Caco-2 (cell line): ENCODE measurements around the gene SPARC. TPM values are rescaled to one million over a fixed set of nuclear protein-coding genes. Genes with fewer than 3 reads are reported as not detected.

Experiments used
- BruUV-seq: library from RNA; stranded (reverse); fragments of 400-500 nt; replicated peaks from 2 replicates; lab custom pipeline; 2021; lab: Mats Ljungman, UMichigan
- CTCF ChIA-PET: fragments of 300-600 bp; sonication (Branson Sonifier 250); formaldehyde crosslinking; loops from one replicate; lab custom pipeline; 2022; ENCODE audit warnings: antibody characterized with exemption; lab: Charles Lee
- POLR2A ChIA-PET: fragments of 300-600 bp; sonication (Branson Sonifier 250); formaldehyde crosslinking; loops from one replicate; lab custom pipeline; 2022; ENCODE audit warnings: antibody characterized with exemption; lab: Charles Lee
- DNase-seq, 2 experiments: peaks; one replicate each; pipeline versions ENCODE4 v3.0.0 to v3.0.0-alpha.2; 2020 to 2022
- H3K27me3 ChIP-seq: replicated peaks from 2 replicates; pipeline ENCODE4 v1.6.0; 2011; ENCODE audit warnings: low read length; ENCODE audit not compliant: control insufficient read depth, insufficient read depth
- H3K36me3 ChIP-seq: 2 replicates; pipeline ENCODE4 v1.5.1; 2011; ENCODE audit warnings: low read length; ENCODE audit not compliant: control insufficient read depth, insufficient read depth
- H3K4me1 ChIP-seq: fragments of 250-450 bp; sonication (Bioruptor Pico); 2 replicates; pipeline ENCODE4 v1.5.1; 2020; ENCODE audit warnings: mild to moderate bottlenecking
- H3K4me3 ChIP-seq: 2 replicates; pipeline ENCODE4 v1.5.1; 2011; ENCODE audit warnings: low read depth, mild to moderate bottlenecking, control low read depth, low read length
- H3K9me3 ChIP-seq: fragments of 250-450 bp; sonication (Bioruptor Pico); 2 replicates; pipeline ENCODE4 v1.5.1; 2020; ENCODE audit warnings: mild to moderate bottlenecking, moderate library complexity
- H3K27ac Mint-ChIP-seq: one replicate; pipeline ENCODE4 v1.8.0; 2022; ENCODE audit warnings: mixed read lengths; ENCODE audit not compliant: unreplicated experiment
- H3K27me3 Mint-ChIP-seq: one replicate; pipeline ENCODE4 v1.8.0; 2022; ENCODE audit warnings: mixed read lengths; ENCODE audit not compliant: insufficient read depth, unreplicated experiment
- H3K36me3 Mint-ChIP-seq: one replicate; pipeline ENCODE4 v1.8.0; 2022; ENCODE audit warnings: mild to moderate bottlenecking, mixed read lengths; ENCODE audit not compliant: insufficient read depth, unreplicated experiment
- H3K4me1 Mint-ChIP-seq: one replicate; pipeline ENCODE4 v1.8.0; 2022; ENCODE audit warnings: low read depth, mixed read lengths; ENCODE audit not compliant: unreplicated experiment
- H3K4me3 Mint-ChIP-seq: one replicate; pipeline ENCODE4 v1.8.0; 2022; ENCODE audit warnings: mild to moderate bottlenecking, moderate library complexity, mixed read lengths; ENCODE audit not compliant: unreplicated experiment
- H3K9me3 Mint-ChIP-seq: one replicate; pipeline ENCODE4 v1.8.0; 2022; ENCODE audit warnings: mixed read lengths; ENCODE audit not compliant: unreplicated experiment
- intact Hi-C: fragments of 100-400 bp; cut with micrococcal nuclease; formaldehyde crosslinking; loops from one replicate; pipeline ENCODE4 v1.10.0; 2022; ENCODE audit not compliant: unreplicated experiment
- total RNA-seq: library from RNA; stranded (reverse); gene quantifications from 2 replicates; pipeline ENCODE4 v1.2.3, GENCODE V29; 2022
- TF ChIP-seq, protein P1 (sequence below), 2 experiments: fragments of 200-600 bp in 1 of 2; IDR thresholded peaks; 1 replicate in 1 of 2; 2 replicates in 1 of 2; pipeline versions ENCODE4 v1.5.1 to v1.8.0; 2011 to 2022; ENCODE audit warnings: antibody characterized with exemption in 1 of 2, control low read depth in 1 of 2, inconsistent platforms in 1 of 2, low read depth in 1 of 2, low read length in 1 of 2, mild to moderate bottlenecking in 1 of 2, moderate library complexity in 1 of 2; ENCODE audit not compliant: insufficient read depth in 1 of 2, severe bottlenecking in 1 of 2, unreplicated experiment in 1 of 2

The SPARC gene
- total RNA-seq, 1 experiment from 2014 or later: 22.7 TPM

DNA sequence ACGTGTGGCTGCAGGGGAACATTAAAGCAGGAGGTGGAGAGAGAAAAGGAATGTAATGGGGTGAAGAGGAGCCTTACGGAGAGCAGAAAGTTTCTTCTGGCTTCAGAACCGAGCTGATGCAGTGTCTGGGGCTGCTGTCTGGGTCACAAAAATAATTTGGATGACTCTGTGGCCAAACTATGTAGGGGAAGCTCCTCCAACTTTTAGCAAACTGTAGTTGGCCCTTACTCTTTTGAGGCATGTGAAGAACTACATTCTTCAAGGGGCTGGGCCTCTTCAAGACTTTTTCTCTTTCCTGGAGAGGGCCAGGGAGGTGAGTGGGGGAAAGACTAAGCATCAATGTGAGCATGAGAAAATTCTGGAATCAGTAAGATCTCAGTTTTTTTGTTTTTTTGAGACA, 31.9 kb upstream of the SPARC start:
- no TSS peak for BruUV-seq
- no peak for DNase-seq
- H3K4me1 Mint-ChIP-seq: no peaks in the 10 kb centered on the region
- ChIA-PET CTCF (no interaction called here), POLR2A (no interaction called here)
- H3K36me3 ChIP-seq: no peaks in the 10 kb centered on the region
- TF ChIP-seq, protein P1, sequence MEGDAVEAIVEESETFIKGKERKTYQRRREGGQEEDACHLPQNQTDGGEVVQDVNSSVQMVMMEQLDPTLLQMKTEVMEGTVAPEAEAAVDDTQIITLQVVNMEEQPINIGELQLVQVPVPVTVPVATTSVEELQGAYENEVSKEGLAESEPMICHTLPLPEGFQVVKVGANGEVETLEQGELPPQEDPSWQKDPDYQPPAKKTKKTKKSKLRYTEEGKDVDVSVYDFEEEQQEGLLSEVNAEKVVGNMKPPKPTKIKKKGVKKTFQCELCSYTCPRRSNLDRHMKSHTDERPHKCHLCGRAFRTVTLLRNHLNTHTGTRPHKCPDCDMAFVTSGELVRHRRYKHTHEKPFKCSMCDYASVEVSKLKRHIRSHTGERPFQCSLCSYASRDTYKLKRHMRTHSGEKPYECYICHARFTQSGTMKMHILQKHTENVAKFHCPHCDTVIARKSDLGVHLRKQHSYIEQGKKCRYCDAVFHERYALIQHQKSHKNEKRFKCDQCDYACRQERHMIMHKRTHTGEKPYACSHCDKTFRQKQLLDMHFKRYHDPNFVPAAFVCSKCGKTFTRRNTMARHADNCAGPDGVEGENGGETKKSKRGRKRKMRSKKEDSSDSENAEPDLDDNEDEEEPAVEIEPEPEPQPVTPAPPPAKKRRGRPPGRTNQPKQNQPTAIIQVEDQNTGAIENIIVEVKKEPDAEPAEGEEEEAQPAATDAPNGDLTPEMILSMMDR (IDR thresholded peaks at IDR 0.05; ENCODE audit: insufficient read depth in 1 of 2, low read depth in 1 of 2, low read length in 1 of 2, severe bottlenecking in 1 of 2, unreplicated experiment in 1 of 2): no peak
- intact Hi-C loops: loop anchor here (1.0 kb wide), 1 partner anchor 59 kb away; no protein-coding TSS in a partner anchor
- no peak overlapping the region for H3K27ac Mint-ChIP-seq
- H3K27me3 ChIP-seq: no peaks in the 10 kb centered on the region
- H3K9me3 Mint-ChIP-seq: no peaks in the 10 kb centered on the region
- no peak overlapping the region for H3K4me3 ChIP-seq
- H3K9me3 ChIP-seq: no peaks in the 10 kb centered on the region
- no peaks in the 10 kb centered on the region for H3K27me3 Mint-ChIP-seq
- no peak overlapping the region for H3K4me3 Mint-ChIP-seq
- no peaks in the 10 kb centered on the region for H3K36me3 Mint-ChIP-seq
- no peaks in the 10 kb centered on the region for H3K4me1 ChIP-seq

DNA sequence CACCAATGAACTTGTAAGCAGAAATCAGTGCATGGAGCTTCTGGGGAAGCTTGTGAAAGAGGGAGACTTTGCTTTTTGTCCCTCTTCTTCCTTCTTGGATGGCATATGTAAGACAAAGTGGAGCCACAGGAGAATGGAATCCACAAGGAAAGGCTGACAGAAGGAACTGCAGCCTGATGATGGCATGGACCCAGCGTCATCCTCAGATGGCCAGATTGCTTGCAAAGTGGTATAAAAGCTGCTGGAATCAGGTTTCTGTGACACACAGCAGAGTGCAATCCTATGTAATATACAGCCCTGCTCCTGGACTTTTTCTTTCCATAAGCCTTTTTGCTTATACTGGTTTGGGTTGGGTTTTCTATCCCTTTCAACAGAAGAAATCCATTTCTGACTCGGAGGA, 31.4 kb upstream of the SPARC start:
- no peaks in the 10 kb centered on the region for H3K27me3 Mint-ChIP-seq
- H3K9me3 Mint-ChIP-seq: no peaks in the 10 kb centered on the region
- intact Hi-C loops: no loop called here
- no peak overlapping the region for H3K4me3 Mint-ChIP-seq
- ChIA-PET CTCF (no interaction called here), POLR2A (no interaction called here)
- DNase-seq: no peak
- no peak overlapping the region for H3K27ac Mint-ChIP-seq
- Histone ChIP-seq H3K4me3 (no peak overlapping the region), H3K9me3 (no peaks in the 10 kb centered on the region), H3K4me1 (no peaks in the 10 kb centered on the region), H3K36me3 (no peaks in the 10 kb centered on the region), H3K27me3 (no peaks in the 10 kb centered on the region)
- no peaks in the 10 kb centered on the region for H3K36me3 Mint-ChIP-seq
- BruUV-seq: no TSS peak
- no peaks in the 10 kb centered on the region for H3K4me1 Mint-ChIP-seq
- TF ChIP-seq, protein P1 (IDR thresholded peaks at IDR 0.05; ENCODE audit: insufficient read depth in 1 of 2, low read depth in 1 of 2, low read length in 1 of 2, severe bottlenecking in 1 of 2, unreplicated experiment in 1 of 2): no peak

DNA sequence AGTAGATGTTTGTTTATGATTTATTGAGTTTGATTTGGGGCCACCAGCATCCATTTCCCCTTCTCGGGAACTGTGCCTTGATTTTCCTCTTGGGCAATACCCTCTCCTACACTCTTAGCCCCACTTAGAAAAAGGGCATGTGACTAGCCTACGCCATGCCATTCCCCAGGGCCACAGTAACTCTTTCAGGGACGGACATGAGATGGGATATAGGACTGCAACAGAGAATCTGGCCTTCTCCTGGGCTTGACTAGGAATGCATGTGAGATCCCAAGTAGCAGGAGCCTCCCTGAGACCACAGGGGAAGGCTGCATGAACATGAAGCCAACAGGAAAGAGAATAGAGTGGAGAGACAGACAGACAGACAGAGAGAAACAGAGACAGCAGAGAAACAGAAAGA, 30.7 kb upstream of the SPARC start:
- H3K4me1 Mint-ChIP-seq: no peaks in the 10 kb centered on the region
- ChIA-PET CTCF (no interaction called here), POLR2A (no interaction called here)
- no peaks in the 10 kb centered on the region for H3K27me3 ChIP-seq
- no peak overlapping the region for H3K4me3 Mint-ChIP-seq
- no peak for DNase-seq
- BruUV-seq: no TSS peak
- H3K36me3 Mint-ChIP-seq: no peaks in the 10 kb centered on the region
- H3K4me3 ChIP-seq: no peak overlapping the region
- H3K4me1 ChIP-seq: no peaks in the 10 kb centered on the region
- no peaks in the 10 kb centered on the region for H3K27me3 Mint-ChIP-seq
- no peaks in the 10 kb centered on the region for H3K9me3 ChIP-seq
- no peaks in the 10 kb centered on the region for H3K9me3 Mint-ChIP-seq
- no peak overlapping the region for H3K27ac Mint-ChIP-seq
- H3K36me3 ChIP-seq: no peaks in the 10 kb centered on the region
- TF ChIP-seq, protein P1 (IDR thresholded peaks at IDR 0.05; ENCODE audit: insufficient read depth in 1 of 2, low read depth in 1 of 2, low read length in 1 of 2, severe bottlenecking in 1 of 2, unreplicated experiment in 1 of 2): no peak
- intact Hi-C loops: no loop called here
